Activated B cell treated with CpG ODN at 0.5 μM for 24 hours (primary cell): Measurements from ENCODE around the gene GAK. TPM values are rescaled to one million over a fixed set of nuclear protein-coding genes. Genes with fewer than 3 reads are reported as not detected.

ENCODE experiments used
- ATAC-seq: fragments of 200-7000 bp; cut with Tn5 transposase; one replicate; pipeline ENCODE4 v1.10.0; 2021; ENCODE audit warnings: low read depth, mild to moderate bottlenecking, moderate library complexity
- CTCF ChIA-PET: fragments of 350-600 bp; sonication (Branson Sonifier 250); formaldehyde crosslinking; loops from one replicate; lab custom pipeline; 2021; ENCODE audit warnings: antibody characterized with exemption; lab: Charles Lee
- POLR2A ChIA-PET: fragments of 350-600 bp; sonication (Branson Sonifier 250); formaldehyde crosslinking; loops from one replicate; lab custom pipeline; 2021; ENCODE audit warnings: antibody characterized with exemption; lab: Charles Lee
- DNase-seq: peaks from one replicate; pipeline ENCODE4 v3.0.0; 2022
- H3K27ac Mint-ChIP-seq: one replicate; pipeline ENCODE4 v1.8.0; 2020; ENCODE audit warnings: mixed read lengths
- H3K27me3 Mint-ChIP-seq: one replicate; pipeline ENCODE4 v1.8.0; 2021; ENCODE audit warnings: mixed read lengths
- H3K36me3 Mint-ChIP-seq: one replicate; pipeline ENCODE4 v1.8.0; 2021; ENCODE audit warnings: low read depth, mixed read lengths
- H3K4me1 Mint-ChIP-seq: one replicate; pipeline ENCODE4 v1.8.0; 2021; ENCODE audit warnings: mixed read lengths
- H3K4me3 Mint-ChIP-seq: one replicate; pipeline ENCODE4 v1.8.0; 2020; ENCODE audit warnings: mild to moderate bottlenecking, mixed read lengths
- H3K9me3 Mint-ChIP-seq: one replicate; pipeline ENCODE4 v1.8.0; 2020; ENCODE audit warnings: mixed read lengths
- CTCF ChIP-seq: fragments of 200-600 bp; IDR thresholded peaks from one replicate; pipeline ENCODE4 v1.8.0; 2022; ENCODE audit warnings: antibody characterized with exemption, mild to moderate bottlenecking
- intact Hi-C: fragments of 100-400 bp; cut with micrococcal nuclease; formaldehyde crosslinking; loops from one replicate; pipeline ENCODE4 v1.15.1; 2024
- total RNA-seq: library from RNA; stranded (reverse); gene quantifications from 2 replicates; pipeline ENCODE4 v1.2.3, GENCODE V29; 2022

The GAK gene
- total RNA-seq, 1 donor from 2014 or later: 172 TPM

- Mint-ChIP-seq H3K36me3 (peaks cover 31% of the 10 kb centered on the region), H3K9me3 (no peaks in the 10 kb centered on the region), H3K27ac (no peak overlapping the region), H3K4me1 (peaks cover 11% of the 10 kb centered on the region), H3K4me3 (no peak overlapping the region), H3K27me3 (no peaks in the 10 kb centered on the region)
- intact Hi-C loops: no loop called here
- POLR2A ChIA-PET: no interaction called here
- CTCF ChIA-PET: interaction anchor here (1.4 kb wide), 1 partner anchor 48 kb away, joined by 3 read pairs; no protein-coding TSS in a partner anchor
- no peak for TF ChIP-seq CTCF
- ATAC-seq (no peak), DNase-seq (no peak)
Measured at GRCh38 chr4:949656-950055, 17.5 kb upstream of the GAK start.

- Mint-ChIP-seq H3K9me3 (no peaks in the 10 kb centered on the region), H3K27ac (no peak overlapping the region), H3K4me3 (no peak overlapping the region), H3K4me1 (peaks cover 11% of the 10 kb centered on the region), H3K27me3 (no peaks in the 10 kb centered on the region), H3K36me3 (peaks cover 24% of the 10 kb centered on the region)
- no peak for DNase-seq
- no peak for ATAC-seq
- no peak for TF ChIP-seq CTCF
- intact Hi-C loops: no loop called here
- ChIA-PET CTCF (interaction anchor here (1.3 to 1.4 kb wide), 2 partner anchors 38 to 48 kb away, joined by 3 to 5 read pairs; partner anchors contain the start of gene IDUA), POLR2A (no interaction called here)
Measured at GRCh38 chr4:948936-949300, 16.8 kb upstream of the GAK start.

- intact Hi-C loops: no loop called here
- Mint-ChIP-seq H3K27ac (no peak overlapping the region), H3K27me3 (no peaks in the 10 kb centered on the region), H3K36me3 (peaks cover 22% of the 10 kb centered on the region), H3K4me1 (peaks cover 11% of the 10 kb centered on the region), H3K9me3 (no peaks in the 10 kb centered on the region), H3K4me3 (no peak overlapping the region)
- ChIA-PET POLR2A (no interaction called here), CTCF (interaction anchor here (1.3 to 1.4 kb wide), 2 partner anchors 39 to 47 kb away, joined by 3 to 5 read pairs; partner anchors contain the start of gene IDUA)
- no peak for ATAC-seq
- TF ChIP-seq CTCF: no peak
- no peak for DNase-seq
Measured at GRCh38 chr4:948101-948935, 16.2 kb upstream of the GAK start.

GRCh38 chr4:947491-947971 is 15.4 kb upstream of the GAK start:
- no peaks in the 10 kb centered on the region for H3K9me3 Mint-ChIP-seq
- intact Hi-C loops: no loop called here
- ATAC-seq: no peak
- no peak overlapping the region for H3K27ac Mint-ChIP-seq
- TF ChIP-seq CTCF: no peak
- peaks cover 11% of the 10 kb centered on the region for H3K4me1 Mint-ChIP-seq
- DNase-seq: no peak
- no peaks in the 10 kb centered on the region for H3K27me3 Mint-ChIP-seq
- POLR2A ChIA-PET: no interaction called here
- CTCF ChIA-PET: no interaction called here
- H3K36me3 Mint-ChIP-seq: peaks cover 18% of the 10 kb centered on the region
- no peak overlapping the region for H3K4me3 Mint-ChIP-seq
